HG03521 (cell line): ENCODE data around the gene SPA17.

Source experiments
- ATAC-seq: cut with Tn5 transposase; IDR thresholded peaks from one replicate; pipeline ENCODE4 v1.9.1; 2021; ENCODE audit warnings: mild to moderate bottlenecking, moderate library complexity; ENCODE audit not compliant: unreplicated experiment

The SPA17 gene

GRCh38 chr11:124673333-124674167, at the start of gene SPA17, which contains the start of gene SIAE:
Gene SPA17 (plus strand): TSS chr11:124673904. CDS start chr11:124675265, 1,361 bp downstream.
Gene SIAE (minus strand): TSS chr11:124673739. CDS start chr11:124673708, 31 bp downstream.
- ATAC-seq = peak; percentile 83

DNA sequence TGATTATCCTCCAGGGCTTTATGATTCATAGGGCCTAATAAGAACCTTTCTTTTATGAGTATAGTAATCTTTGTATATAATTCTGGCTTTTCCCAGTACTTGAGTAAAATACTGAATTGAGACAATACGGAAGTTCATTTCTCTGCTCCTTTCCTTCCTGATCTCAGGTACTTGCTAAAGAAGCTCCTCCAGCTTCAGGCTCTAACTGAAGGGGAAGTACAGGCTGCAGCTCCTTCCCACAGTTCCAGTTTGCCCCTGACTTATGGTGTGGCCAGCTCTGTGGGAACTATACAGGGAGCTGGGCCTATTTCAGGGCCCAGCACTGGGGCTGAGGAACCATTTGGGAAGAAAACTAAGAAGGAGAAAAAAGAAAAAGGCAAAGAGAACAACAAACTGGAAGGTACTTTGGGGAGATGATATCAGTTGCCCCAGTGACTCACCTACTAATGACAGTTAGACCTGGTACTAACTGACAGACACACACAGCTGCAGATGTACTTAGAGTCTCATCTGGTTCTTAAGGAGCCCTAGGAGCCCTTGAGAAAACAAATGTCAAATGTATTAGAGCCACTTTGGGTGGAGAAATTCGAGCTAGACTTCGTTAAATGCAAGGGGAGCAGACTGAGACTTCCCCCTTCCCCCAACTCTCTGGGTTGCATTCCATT, 48.1 kb upstream of the SPA17 start:
- no peak for ATAC-seq

GRCh38 chr11:124627546-124627945, 46.2 kb upstream of the SPA17 start:
- ATAC-seq = no peak

GRCh38 chr11:124629961-124630360, 43.7 kb upstream of the SPA17 start:
- ATAC-seq = no peak

- no peak for ATAC-seq
Observed at GRCh38 chr11:124633355-124633754, 40.3 kb upstream of the SPA17 start.

DNA sequence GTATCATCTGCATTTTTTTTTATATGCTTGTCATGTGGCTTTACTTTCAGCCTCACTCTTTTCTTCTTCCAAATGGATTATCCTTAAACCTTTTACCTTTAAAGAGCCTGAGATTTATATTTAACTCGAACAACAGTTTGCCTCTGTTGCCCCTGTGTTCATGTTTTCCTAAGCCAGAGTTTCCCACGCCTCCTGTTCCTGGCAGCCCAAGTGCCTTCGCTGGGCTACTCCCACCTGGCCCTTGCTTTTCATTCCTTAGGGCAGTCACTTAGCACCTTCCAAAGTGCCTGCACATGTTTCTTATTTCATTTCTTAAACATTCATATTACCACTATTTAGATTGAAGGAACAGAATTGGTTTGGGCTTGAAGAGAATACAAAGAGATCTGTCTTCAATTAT, 37.8 kb upstream of the SPA17 start:
- ATAC-seq = no peak

DNA sequence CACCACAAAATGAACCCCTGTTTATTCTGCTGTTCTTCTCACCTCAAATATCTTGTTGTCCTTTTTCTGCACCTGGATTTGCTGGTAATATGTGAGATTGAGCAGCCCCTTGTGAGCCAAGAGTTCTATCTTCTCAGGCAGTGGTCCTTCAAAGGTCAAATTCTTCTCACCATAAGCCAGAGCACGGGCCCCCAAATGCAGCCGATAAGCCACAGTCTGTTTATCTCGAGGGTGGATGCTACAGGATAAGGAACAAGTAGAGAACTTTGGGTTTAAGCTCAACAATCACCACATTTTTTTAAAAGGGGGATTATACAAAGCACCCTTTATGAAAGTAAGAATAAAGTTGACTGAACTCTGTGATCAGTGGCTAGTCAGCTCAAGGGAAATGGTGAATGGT, 35.2 kb upstream of the SPA17 start:
- ATAC-seq = no peak

DNA sequence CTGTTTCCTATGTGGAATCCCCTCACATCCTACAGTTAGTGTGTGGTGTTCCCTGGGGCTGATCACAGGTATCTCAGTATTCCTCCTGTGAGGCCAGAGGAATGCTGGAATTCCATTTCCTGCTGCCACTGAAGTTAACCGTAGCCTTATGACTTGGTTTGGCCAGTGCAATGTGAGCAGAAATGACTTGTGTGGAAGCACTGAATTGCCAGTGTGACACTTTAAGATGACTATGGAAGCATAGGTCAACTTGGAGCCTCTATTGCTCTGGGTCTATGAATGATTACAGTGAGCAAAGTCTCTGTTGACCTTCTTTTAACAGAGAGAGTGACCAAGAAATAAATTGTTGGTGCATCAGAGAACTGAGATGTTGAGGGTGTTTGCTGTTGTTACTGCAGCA, 34.5 kb upstream of the SPA17 start:
- ATAC-seq = no peak

GRCh38 chr11:124640666-124641065, 33.0 kb upstream of the SPA17 start:
- ATAC-seq = no peak

DNA sequence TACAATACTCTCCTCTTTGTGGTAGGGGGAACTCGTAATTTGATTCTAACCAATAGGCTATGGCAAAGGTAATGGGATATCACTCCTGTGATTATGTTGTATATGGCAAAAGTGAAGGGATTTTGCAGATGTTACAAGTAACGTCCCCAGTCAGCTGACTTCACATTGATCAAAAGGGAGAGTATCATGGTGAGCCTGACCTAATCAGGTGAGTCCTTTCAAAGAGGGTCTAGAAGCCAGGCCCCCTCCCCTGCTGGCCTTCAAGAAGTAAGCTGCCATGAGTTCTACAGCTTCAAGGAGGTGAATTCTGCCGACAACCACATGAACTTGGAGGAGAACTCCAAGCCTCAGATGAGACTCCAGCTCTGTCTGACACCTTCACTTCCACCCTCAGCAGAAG, 31.1 kb upstream of the SPA17 start:
- no peak for ATAC-seq

DNA sequence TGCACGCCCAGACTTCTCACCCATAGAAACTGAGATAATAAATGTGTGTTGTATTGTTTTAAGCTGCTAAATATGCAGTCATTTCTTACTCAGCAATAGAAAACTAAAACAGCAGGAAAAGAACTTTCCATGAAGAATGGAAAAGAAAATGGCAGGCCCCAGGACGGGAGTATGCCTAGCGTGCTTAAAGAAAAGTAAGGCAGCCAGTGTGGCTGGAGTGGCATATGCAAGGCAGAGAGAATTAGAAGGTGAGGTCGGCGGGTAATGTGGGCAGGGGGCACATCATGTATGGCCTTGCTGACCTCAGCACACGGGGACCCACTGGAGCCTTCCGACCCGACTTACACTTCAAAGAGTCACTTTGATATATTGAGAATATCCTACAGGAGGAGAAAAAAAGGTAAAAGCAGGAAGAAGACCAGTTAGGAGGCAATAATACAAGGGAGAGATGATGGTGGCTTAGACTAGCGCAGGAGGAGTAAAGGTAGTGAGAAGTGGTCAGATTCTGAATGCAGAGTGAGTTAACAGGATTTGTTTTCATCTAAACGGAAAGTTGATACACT, 30.6 kb upstream of the SPA17 start:
- no peak for ATAC-seq

- no peak for ATAC-seq
Observed at GRCh38 chr11:124643605-124644425, 29.9 kb upstream of the SPA17 start.

GRCh38 chr11:124644426-124645280, 29.1 kb upstream of the SPA17 start:
- ATAC-seq = peak; percentile 49

DNA sequence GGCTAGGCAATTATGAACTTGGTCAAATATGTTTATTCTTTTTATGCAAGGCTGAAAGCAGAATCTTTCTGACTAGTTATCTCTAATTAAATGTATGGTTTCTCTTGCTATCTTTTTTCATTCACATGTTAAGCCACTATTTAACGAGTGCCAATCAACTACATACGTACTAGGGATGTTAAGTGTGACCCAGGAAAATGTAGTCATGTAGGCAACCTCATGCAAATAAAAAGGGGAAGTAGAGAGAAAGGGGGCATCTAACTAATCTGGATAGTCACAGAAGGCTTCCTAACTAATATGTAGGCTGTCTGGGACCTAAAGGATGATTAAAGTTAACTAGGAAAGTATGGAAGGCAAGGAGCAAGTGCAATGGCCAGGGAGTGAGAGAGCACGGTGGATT, 27.6 kb upstream of the SPA17 start:
- ATAC-seq = no peak

GRCh38 chr11:124648610-124649009, 25.1 kb upstream of the SPA17 start:
- ATAC-seq = no peak

GRCh38 chr11:124656774-124657630, 16.7 kb upstream of the SPA17 start:
- ATAC-seq = no peak

DNA sequence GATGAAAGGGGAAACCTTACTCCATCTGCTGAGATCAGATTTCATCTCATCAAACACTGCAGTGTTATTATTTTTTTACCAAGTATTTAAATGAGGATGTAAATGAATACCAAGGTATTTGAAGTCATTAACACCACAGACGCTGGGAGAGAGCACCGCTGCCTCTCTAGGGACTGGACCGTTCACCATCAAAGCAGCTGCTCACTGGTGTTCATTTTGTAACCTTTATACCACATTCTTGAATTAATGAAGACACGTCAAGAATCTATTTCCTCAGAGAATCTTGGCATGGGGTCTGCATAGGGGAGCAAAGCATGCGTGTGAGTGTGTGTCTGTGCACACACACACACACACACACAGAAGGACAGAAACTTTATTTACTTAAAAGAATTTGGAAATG, 15.8 kb upstream of the SPA17 start:
- ATAC-seq = no peak

GRCh38 chr11:124658501-124658900, 15.2 kb upstream of the SPA17 start:
- no peak for ATAC-seq

DNA sequence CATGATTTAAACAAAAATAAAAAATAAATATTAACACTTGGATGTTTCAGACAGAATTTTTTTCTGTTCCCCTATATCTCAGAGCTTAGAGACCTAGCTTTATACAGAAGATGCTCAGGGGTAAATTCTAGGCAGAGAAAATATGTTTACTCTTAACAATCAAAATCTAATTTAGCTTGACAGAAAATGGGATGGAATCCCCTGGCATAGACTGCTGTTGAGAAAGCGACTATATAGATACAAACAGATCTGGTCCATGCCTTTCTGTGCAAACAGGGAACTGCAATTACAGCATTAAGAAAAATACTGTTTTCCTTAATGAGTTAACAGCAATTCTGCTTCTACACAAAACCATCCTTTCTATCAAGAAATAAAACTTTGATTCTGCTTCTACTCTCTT, 14.7 kb upstream of the SPA17 start:
- ATAC-seq = no peak
